ENCODE measurements around the gene ZNF358. TPM values are rescaled to one million over a fixed set of nuclear protein-coding genes. Genes with fewer than 3 reads are reported as not detected.
"Not testable (repeated sequence)": the region's sequence is repeated elsewhere in the genome, so short reads cannot be mapped to it uniquely, and the experiment has no call there.

ZNF358 gene
- polyA plus RNA-seq, 1 experiment, result 43.9 TPM

DNA sequence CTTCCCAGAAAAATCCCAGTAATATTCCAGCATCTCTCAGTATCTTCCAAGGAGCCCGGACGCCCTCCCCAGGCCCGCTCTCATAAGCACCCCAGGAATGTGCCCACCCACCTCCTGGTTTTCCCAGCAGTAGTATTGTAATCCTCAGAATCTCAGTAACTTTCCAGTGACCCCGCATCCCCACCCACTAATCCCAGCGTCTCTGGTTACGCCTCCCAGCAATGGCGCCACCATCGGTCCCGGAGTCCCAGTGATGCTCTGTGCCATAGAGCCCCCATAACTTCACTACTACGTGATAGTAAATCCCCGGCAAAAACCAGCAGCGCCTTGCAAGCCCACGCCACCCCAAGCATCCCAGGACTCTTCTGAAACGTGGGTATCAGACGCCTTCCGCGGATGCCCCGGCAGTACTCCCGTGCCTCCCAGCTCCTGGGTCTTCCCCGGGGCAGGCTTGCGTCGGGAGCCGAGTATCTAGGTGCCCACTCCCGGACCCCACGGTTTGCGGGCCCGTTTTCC, 18.7 kb downstream of the ZNF358 start:
- ChIA-PET CTCF (interaction anchor here (1.0 to 2.7 kb wide), 6 partner anchors 13 to 266 kb away, joined by 3 to 12 read pairs (median 4); partner anchors contain the start of gene MCOLN1), POLR2A (no interaction called here)
- H3K4me3 ChIP-seq (ENCODE audit: low read depth, low read length), result peak overlapping the region; percentile 86

DNA sequence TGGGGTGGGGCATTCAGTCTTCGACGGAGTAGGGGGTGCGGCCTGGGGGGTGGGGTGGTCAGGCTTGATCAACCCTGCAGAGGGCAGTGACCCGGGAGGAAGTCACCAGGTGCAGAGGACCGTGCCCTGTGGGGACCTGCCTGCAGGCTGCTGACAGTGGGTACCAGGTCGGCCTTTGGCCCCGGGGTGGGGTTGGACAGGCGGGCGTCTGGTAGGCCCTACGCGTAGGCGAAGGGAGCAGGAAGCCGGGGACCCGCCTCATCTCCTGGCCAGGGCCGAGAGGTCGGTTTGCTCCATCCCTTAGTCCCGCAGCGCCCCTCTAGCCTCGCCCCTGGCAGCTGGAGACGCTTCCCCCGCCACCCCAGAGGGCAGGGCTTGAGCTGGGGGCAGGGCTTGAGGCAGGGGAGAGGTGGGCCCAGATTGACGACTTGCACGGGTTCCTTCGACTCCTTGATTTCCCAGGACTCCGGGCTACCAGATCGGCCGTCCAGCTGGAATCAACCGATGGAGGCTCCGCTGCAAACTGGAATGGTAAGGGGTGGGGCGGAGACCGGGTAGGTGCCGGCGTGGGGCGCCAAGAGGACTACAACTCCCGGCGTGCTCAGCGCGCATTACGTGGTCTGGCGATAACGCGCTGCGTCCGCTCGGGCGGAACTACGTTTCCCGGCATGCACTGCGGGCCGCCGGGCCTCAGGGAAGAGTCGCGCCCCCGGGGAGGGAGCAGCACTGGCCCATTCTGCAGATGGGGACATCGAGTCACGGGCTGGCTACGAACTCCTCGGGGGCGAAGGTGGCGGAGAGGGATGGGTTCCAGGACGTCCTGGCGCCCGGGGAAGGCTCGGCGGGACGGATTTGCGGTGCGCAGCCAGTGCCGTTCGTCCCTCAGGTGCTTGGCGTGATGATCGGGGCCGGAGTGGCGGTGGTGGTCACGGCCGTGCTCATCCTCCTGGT, 19.4 kb downstream of the ZNF358 start, which contains the start of gene PNPLA6:
Gene PNPLA6, plus strand, starts transcription at position 671 of the 951 bp plus-strand sequence. Its CDS starts 72 bp downstream, at position 743.
- POLR2A ChIA-PET, result no interaction called here
- Histone ChIP-seq H3K4me3 (ENCODE audit: low read depth, low read length) (peak within 1 kb of the TSS; percentile 86), H3K27me3 (ENCODE audit: control insufficient read depth, insufficient read depth, low read length) (no peaks in the 10 kb centered on the region), H3K36me3 (ENCODE audit: control insufficient read depth, insufficient read depth, low read length) (peaks cover 13% of the 10 kb centered on the region)
- DNase-seq (ENCODE audit: low read depth), result peak; percentile 57
- CTCF ChIA-PET, result interaction anchor here (0.8 to 2.7 kb wide), 8 partner anchors 12 to 265 kb away, joined by 3 to 12 read pairs (median 3); partner anchors contain the start of gene MCOLN1
- TF ChIP-seq, protein P1, sequence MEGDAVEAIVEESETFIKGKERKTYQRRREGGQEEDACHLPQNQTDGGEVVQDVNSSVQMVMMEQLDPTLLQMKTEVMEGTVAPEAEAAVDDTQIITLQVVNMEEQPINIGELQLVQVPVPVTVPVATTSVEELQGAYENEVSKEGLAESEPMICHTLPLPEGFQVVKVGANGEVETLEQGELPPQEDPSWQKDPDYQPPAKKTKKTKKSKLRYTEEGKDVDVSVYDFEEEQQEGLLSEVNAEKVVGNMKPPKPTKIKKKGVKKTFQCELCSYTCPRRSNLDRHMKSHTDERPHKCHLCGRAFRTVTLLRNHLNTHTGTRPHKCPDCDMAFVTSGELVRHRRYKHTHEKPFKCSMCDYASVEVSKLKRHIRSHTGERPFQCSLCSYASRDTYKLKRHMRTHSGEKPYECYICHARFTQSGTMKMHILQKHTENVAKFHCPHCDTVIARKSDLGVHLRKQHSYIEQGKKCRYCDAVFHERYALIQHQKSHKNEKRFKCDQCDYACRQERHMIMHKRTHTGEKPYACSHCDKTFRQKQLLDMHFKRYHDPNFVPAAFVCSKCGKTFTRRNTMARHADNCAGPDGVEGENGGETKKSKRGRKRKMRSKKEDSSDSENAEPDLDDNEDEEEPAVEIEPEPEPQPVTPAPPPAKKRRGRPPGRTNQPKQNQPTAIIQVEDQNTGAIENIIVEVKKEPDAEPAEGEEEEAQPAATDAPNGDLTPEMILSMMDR (IDR thresholded peaks at IDR 0.05; ENCODE audit: insufficient read depth, low read depth, low read length), result no peak

More for the DNA sequence above, 18.7 kb downstream of the ZNF358 start:
- H3K27me3 ChIP-seq (ENCODE audit: control insufficient read depth, insufficient read depth, low read length), result no peaks in the 10 kb centered on the region
- peak; percentile 56 for DNase-seq (ENCODE audit: low read depth)
- H3K36me3 ChIP-seq (ENCODE audit: control insufficient read depth, insufficient read depth, low read length), result peaks cover 9% of the 10 kb centered on the region
- TF ChIP-seq, protein P1 (IDR thresholded peaks at IDR 0.05; ENCODE audit: insufficient read depth, low read depth, low read length), result peak; percentile 50

DNA sequence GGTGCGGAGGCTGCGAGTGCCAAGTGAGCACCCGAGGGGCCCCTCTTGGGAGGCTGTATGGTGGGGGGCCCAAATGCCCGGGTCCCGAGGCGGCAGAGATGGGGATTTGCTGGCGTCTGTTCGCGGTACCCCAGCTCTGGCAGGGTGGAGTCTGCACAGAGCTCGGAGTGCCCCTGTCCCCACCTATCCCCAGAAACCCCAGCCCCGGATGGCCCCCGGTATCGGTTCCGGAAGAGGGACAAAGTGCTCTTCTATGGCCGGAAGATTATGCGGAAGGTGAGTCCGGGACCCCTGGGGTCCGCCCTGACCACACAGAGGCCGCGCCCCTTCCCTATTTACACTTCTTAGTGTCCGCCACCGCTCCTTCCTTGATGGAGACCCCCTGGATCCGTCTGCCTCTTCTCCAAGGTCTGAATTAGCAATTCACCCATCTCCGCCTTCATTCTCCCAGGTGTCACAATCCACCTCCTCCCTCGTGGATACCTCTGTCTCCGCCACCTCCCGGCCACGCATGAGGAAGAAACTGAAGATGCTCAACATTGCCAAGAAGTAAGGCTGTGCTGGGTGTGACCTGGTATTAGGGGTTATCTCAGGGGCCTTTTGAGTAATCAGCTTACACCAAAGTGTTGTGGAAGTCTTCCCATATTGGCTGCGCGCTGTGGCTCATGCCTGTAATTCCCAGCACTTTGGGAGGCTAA, 20.2 kb downstream of the ZNF358 start:
- POLR2A ChIA-PET, result no interaction called here
- CTCF ChIA-PET, result interaction anchor here (0.8 to 2.7 kb wide), 5 partner anchors 12 to 182 kb away, joined by 3 to 12 read pairs (median 3); partner anchors contain the start of gene MCOLN1
- peak overlapping the region; percentile 86 for H3K4me3 ChIP-seq (ENCODE audit: low read depth, low read length)
- no peaks in the 10 kb centered on the region for H3K27me3 ChIP-seq (ENCODE audit: control insufficient read depth, insufficient read depth, low read length)
- peaks cover 19% of the 10 kb centered on the region for H3K36me3 ChIP-seq (ENCODE audit: control insufficient read depth, insufficient read depth, low read length)
- TF ChIP-seq, protein P1 (IDR thresholded peaks at IDR 0.05; ENCODE audit: insufficient read depth, low read depth, low read length), result no peak
- DNase-seq (ENCODE audit: low read depth), result no peak

DNA sequence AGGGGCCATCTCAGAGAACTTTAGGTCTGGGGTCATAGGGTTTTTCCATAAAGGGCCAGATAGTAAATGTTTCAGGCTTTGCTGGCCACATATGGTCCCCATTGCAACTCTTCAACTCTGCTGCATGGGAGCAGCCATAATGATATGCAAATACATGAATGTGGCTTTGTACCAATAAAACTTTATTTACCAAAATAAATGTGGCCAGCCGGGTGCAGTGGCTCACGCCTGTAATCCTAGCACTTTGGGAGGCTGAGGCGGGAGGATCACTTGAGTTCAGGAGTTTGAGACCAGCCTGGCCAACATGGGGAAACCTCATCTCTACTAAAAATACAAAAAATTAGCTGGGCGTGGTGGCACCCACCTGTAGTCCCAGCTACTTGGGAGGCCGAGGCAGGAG, 23.1 kb downstream of the ZNF358 start:
- CTCF ChIA-PET; H3K4me3 ChIP-seq (ENCODE audit: low read depth, low read length); POLR2A ChIA-PET; H3K27me3 ChIP-seq (ENCODE audit: control insufficient read depth, insufficient read depth, low read length); DNase-seq (ENCODE audit: low read depth): not testable (repeated sequence)
- peaks cover 36% of the 10 kb centered on the region for H3K36me3 ChIP-seq (ENCODE audit: control insufficient read depth, insufficient read depth, low read length)

DNA sequence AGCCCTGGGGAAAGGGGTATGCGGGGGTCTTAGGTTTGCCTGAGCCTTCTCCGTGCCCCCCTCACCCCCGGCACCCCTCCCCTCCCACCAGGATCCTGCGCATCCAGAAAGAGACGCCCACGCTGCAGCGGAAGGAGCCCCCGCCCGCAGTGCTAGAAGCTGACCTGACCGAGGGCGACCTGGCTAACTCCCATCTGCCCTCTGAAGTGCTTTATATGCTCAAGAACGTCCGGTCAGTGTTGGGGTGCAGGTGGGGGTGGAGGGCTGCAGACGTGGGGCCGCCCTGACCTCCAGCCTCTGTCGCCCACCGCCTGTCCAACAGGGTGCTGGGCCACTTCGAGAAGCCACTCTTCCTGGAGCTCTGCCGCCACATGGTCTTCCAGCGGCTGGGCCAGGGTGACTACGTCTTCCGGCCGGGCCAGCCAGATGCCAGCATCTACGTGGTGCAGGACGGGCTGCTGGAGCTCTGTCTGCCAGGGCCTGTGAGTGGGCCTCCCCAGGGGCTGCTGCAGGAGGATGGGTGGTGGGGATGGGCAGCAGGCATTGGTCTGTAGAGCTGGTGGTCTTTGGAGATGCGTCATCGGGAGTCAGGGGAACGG, 24.0 kb downstream of the ZNF358 start:
- Histone ChIP-seq H3K27me3 (ENCODE audit: control insufficient read depth, insufficient read depth, low read length) (no peaks in the 10 kb centered on the region), H3K4me3 (ENCODE audit: low read depth, low read length) (no peak overlapping the region), H3K36me3 (ENCODE audit: control insufficient read depth, insufficient read depth, low read length) (peaks cover 36% of the 10 kb centered on the region)
- POLR2A ChIA-PET, result no interaction called here
- TF ChIP-seq, protein P1 (IDR thresholded peaks at IDR 0.05; ENCODE audit: insufficient read depth, low read depth, low read length), result no peak
- no peak for DNase-seq (ENCODE audit: low read depth)
- CTCF ChIA-PET, result no interaction called here

Measured in BJ (cell line).